HCT116 (cell line): Measurements from ENCODE around the gene MROH8. TPM values are rescaled to one million over a fixed set of nuclear protein-coding genes. Genes with fewer than 3 reads are reported as not detected.

Source experiments
- ATAC-seq: fragments of 200-7000 bp; cut with Tn5 transposase; 2 replicates; pipeline ENCODE4 v1.9.1; 2020; ENCODE audit warnings: mild to moderate bottlenecking, moderate library complexity
- BruUV-seq: library from RNA; stranded (reverse); fragments of 400-500 nt; replicated peaks from 2 replicates; lab custom pipeline; 2021; lab: Mats Ljungman, UMichigan
- CTCF ChIA-PET: fragments of 300-600 bp; sonication (Branson Sonifier 250); formaldehyde crosslinking; loops from one replicate; lab custom pipeline; 2021; ENCODE audit warnings: antibody characterized with exemption; lab: Charles Lee
- POLR2A ChIA-PET: fragments of 300-600, 350-600 bp; sonication (Branson Sonifier 250); formaldehyde crosslinking; loops from one replicate; lab custom pipeline; 2021; ENCODE audit warnings: antibody characterized with exemption; lab: Charles Lee
- RAD21 ChIA-PET, 2 experiments: fragments of 300-600 bp; sonication (Branson Sonifier 250); formaldehyde crosslinking; loops; one replicate each; lab custom pipeline; 2023; ENCODE audit warnings: low total read pairs in 2 of 2; ENCODE audit not compliant: uncharacterized antibody in 2 of 2, unreplicated experiment in 2 of 2, low non-redundant PET in 1 of 2; lab: Charles Lee
- DNase-seq: peaks from one replicate; pipeline ENCODE4 v3.0.0-alpha.2; 2010; ENCODE audit warnings: low read depth, low spot score
- H2AFZ ChIP-seq: fragments of 200-600 bp; shearing (Covaris generic), sonication (generic); 2 replicates; pipeline ENCODE4 v1.6.1; 2017; ENCODE audit warnings: low read depth, mixed run types, mixed read lengths, antibody characterized with exemption, low read length; ENCODE audit not compliant: poor library complexity, severe bottlenecking
- H3K27ac ChIP-seq: 2 replicates; pipeline ENCODE4 v1.5.1; 2012; ENCODE audit warnings: low read depth, low read length
- H3K27me3 ChIP-seq: fragments of 200-600 bp; sonication (generic); 2 replicates; pipeline ENCODE4 v1.6.1; 2016; ENCODE audit warnings: mixed run types, low read length, mixed read lengths; ENCODE audit not compliant: insufficient read depth
- H3K36me3 ChIP-seq, 2 experiments: fragments of 200-500 bp in 1 of 2; fragments of 200-600 bp in 1 of 2; sonication (Bioruptor generic) in 1 of 2; sonication (generic) in 1 of 2; 2 replicates each; pipeline versions ENCODE4 v1.5.1 to v1.6.1; 2014 to 2016; ENCODE audit warnings: low read length in 2 of 2, inconsistent platforms in 1 of 2, mixed read lengths in 1 of 2, mixed run types in 1 of 2; ENCODE audit not compliant: insufficient read depth in 2 of 2, control insufficient read depth in 1 of 2
- H3K4me1 ChIP-seq, 2 experiments: fragments of 200-600 bp in 1 of 2; sonication (generic) in 1 of 2; 2 replicates each; pipeline versions ENCODE4 v1.5.1 to v1.6.1; 2012 to 2017; ENCODE audit warnings: low read length in 2 of 2, inconsistent platforms in 1 of 2, mild to moderate bottlenecking in 1 of 2, mixed read lengths in 1 of 2, mixed run types in 1 of 2, moderate library complexity in 1 of 2; ENCODE audit not compliant: insufficient read depth in 2 of 2, control insufficient read depth in 1 of 2
- H3K4me2 ChIP-seq: fragments of 200-600 bp; sonication (generic); 2 replicates; pipeline ENCODE4 v1.6.1; 2017; ENCODE audit warnings: mixed run types, low read length, mixed read lengths
- H3K4me3 ChIP-seq, 2 experiments: fragments of 200-600 bp in 1 of 2; sonication (generic) in 1 of 2; replicated peaks in 1 of 2; 2 replicates each; pipeline ENCODE4 v1.5.1; 2011 to 2016; ENCODE audit warnings: low read length in 2 of 2, control low read depth in 1 of 2, low read depth in 1 of 2, mild to moderate bottlenecking in 1 of 2, mixed read lengths in 1 of 2, mixed run types in 1 of 2
- H3K79me2 ChIP-seq: fragments of 200-600 bp; sonication (generic); 2 replicates; pipeline ENCODE4 v1.6.1; 2017; ENCODE audit warnings: mild to moderate bottlenecking, mixed run types, low read length, moderate library complexity, mixed read lengths; ENCODE audit not compliant: insufficient read depth
- H3K9ac ChIP-seq: fragments of 200-600 bp; sonication (generic); 2 replicates; pipeline ENCODE4 v1.6.1; 2016; ENCODE audit warnings: low read length, mixed read lengths
- H3K9me2 ChIP-seq: fragments of 200-600 bp; sonication (generic), shearing (Covaris generic); 2 replicates; pipeline ENCODE4 v1.6.1; 2017; ENCODE audit warnings: mixed run types, mild to moderate bottlenecking, moderate library complexity; ENCODE audit not compliant: insufficient read depth
- H3K9me3 ChIP-seq, 2 experiments: fragments of 200-500 bp in 1 of 2; fragments of 200-600 bp in 1 of 2; sonication (Bioruptor generic) in 1 of 2; sonication (generic) in 1 of 2; 2 replicates each; pipeline ENCODE4 v1.6.1; 2014 to 2017; ENCODE audit warnings: low read length in 2 of 2, mixed read lengths in 2 of 2, inconsistent platforms in 1 of 2, low read depth in 1 of 2, mild to moderate bottlenecking in 1 of 2, mixed run types in 1 of 2, moderate library complexity in 1 of 2; ENCODE audit not compliant: control insufficient read depth in 1 of 2, insufficient read depth in 1 of 2
- H4K20me1 ChIP-seq: fragments of 200-600 bp; sonication (generic), shearing (Covaris generic); 2 replicates; pipeline ENCODE4 v1.6.1; 2017; ENCODE audit warnings: mixed run types, mild to moderate bottlenecking, moderate library complexity; ENCODE audit not compliant: insufficient read depth
- ATF3 ChIP-seq: IDR thresholded peaks from 2 replicates; pipeline ENCODE4 v1.6.1; 2012
- CEBPB ChIP-seq: IDR thresholded peaks from 2 replicates; pipeline ENCODE4 v1.6.1; 2012; ENCODE audit warnings: low read depth
- CTCF ChIP-seq, 3 experiments: fragments of 200-600 bp in 1 of 3; sonication (generic) in 1 of 3; IDR thresholded peaks in 2 of 3; conservative IDR thresholded peaks in 1 of 3; 2 replicates each; pipeline ENCODE4 v1.5.1; 2012 to 2017; ENCODE audit warnings: low read depth in 2 of 3, low read length in 2 of 3, antibody characterized with exemption in 1 of 3, borderline replicate concordance in 1 of 3, control low read depth in 1 of 3, mild to moderate bottlenecking in 1 of 3, mixed read lengths in 1 of 3, mixed run types in 1 of 3, moderate library complexity in 1 of 3; ENCODE audit not compliant: insufficient read depth in 1 of 3
- JUND ChIP-seq: IDR thresholded peaks from 2 replicates; pipeline ENCODE4 v1.6.1; 2012
- YY1 ChIP-seq: IDR thresholded peaks from 2 replicates; pipeline ENCODE4 v1.6.1; 2011; ENCODE audit warnings: low read length, low read depth, moderate library complexity, mild to moderate bottlenecking; ENCODE audit not compliant: insufficient replicate concordance; ENCODE audit errors: extremely low read depth
- intact Hi-C: fragments of 100-400 bp; cut with micrococcal nuclease; formaldehyde crosslinking; loops from 2 replicates; pipeline ENCODE4 v1.10.0; 2022
- total RNA-seq: library from RNA; stranded (reverse); gene quantifications from one replicate; pipeline ENCODE4 v1.2.1, GENCODE V29; 2021; ENCODE audit not compliant: unreplicated experiment

Gene MROH8
- total RNA-seq, 1 experiment from 2014 or later = 0.79 TPM

GRCh38 chr20:37120497-37120896 is 58.9 kb downstream of the MROH8 start (continued):
- no peak for TF ChIP-seq CTCF (IDR thresholded peaks at IDR 0.05 in 2 of 3, conservative IDR thresholded peaks at IDR 0.05 in 1 of 3; ENCODE audit: borderline replicate concordance in 1 of 3, insufficient read depth in 1 of 3, low read depth in 2 of 3, low read length in 2 of 3)

- TF ChIP-seq ATF3 = no peak
- no peak for TF ChIP-seq JUND
- Histone ChIP-seq H2AFZ (no peak overlapping the region), H4K20me1 (no peaks in the 10 kb centered on the region), H3K4me1 (no peaks in the 10 kb centered on the region), H3K4me2 (no peak overlapping the region), H3K4me3 (no peak overlapping the region), H3K27me3 (no peaks in the 10 kb centered on the region), H3K79me2 (no peaks in the 10 kb centered on the region), H3K9me2 (no peaks in the 10 kb centered on the region), H3K27ac (no peak overlapping the region), H3K36me3 (no peaks in the 10 kb centered on the region), H3K9ac (no peak overlapping the region), H3K9me3 (no peaks in the 10 kb centered on the region)
- RAD21 ChIA-PET = no interaction called here
- BruUV-seq = no TSS peak
- no peak for ATAC-seq
- intact Hi-C loops = no loop called here
- CTCF ChIA-PET = no interaction called here
- POLR2A ChIA-PET = no interaction called here
- no peak for DNase-seq
These were observed 59.9 kb downstream of the MROH8 start for GRCh38 chr20:37119356-37120036.

- Histone ChIP-seq H3K9me2 (no peaks in the 10 kb centered on the region), H3K27me3 (no peaks in the 10 kb centered on the region), H3K79me2 (no peaks in the 10 kb centered on the region), H3K4me1 (peaks cover 0 to 2% of the 10 kb centered on the region in 2 experiments; a peak in 2 of 4 replicates), H4K20me1 (no peaks in the 10 kb centered on the region), H3K4me2 (no peak overlapping the region), H3K9me3 (no peaks in the 10 kb centered on the region), H2AFZ (no peak overlapping the region), H3K9ac (no peak overlapping the region), H3K27ac (no peak overlapping the region), H3K36me3 (no peaks in the 10 kb centered on the region), H3K4me3 (no peak overlapping the region)
- no peak for ATAC-seq
- TF ChIP-seq CEBPB (no peak), YY1 (no peak)
- intact Hi-C loops = no loop called here
- RAD21 ChIA-PET = no interaction called here
- DNase-seq = no peak
- POLR2A ChIA-PET = no interaction called here
- CTCF ChIA-PET = no interaction called here
- no TSS peak for BruUV-seq
These were observed 65.3 kb downstream of the MROH8 start for GRCh38 chr20:37114012-37114411.
